ENCODE results near the gene KIF3B.

The KIF3B gene

GRCh38 chr20:32344835-32345506 is 67.5 kb downstream of the KIF3B start:
- H3K14ac ChIP-seq (ENCODE audit: low read length): no peak overlapping the region
- H3K4ac ChIP-seq (ENCODE audit: low read depth, low read length): no peak overlapping the region
- DNase-seq: no peak
- no peak overlapping the region for H3K9ac ChIP-seq (ENCODE audit: low read length)
- H2BK12ac ChIP-seq (ENCODE audit: low read length): no peak overlapping the region
- no peak overlapping the region for H4K91ac ChIP-seq (ENCODE audit: low read depth, low read length)
- no peak overlapping the region for H3K4me2 ChIP-seq (ENCODE audit: low read length)
- no peak overlapping the region for H3K23ac ChIP-seq (ENCODE audit: low read length)
- no CpG with 5 or more reads among the region's 7 CpGs for WGBS (ENCODE audit: extremely low coverage, insufficient coverage, insufficient read length)
- no peaks in the 10 kb centered on the region for H3K79me2 ChIP-seq (ENCODE audit: control insufficient read depth, insufficient read depth, low read length, poor library complexity)
- H2BK5ac ChIP-seq (ENCODE audit: low read depth, low read length, poor library complexity): no peak overlapping the region
- H3K18ac ChIP-seq (ENCODE audit: low read length): no peak overlapping the region
- H3K79me1 ChIP-seq (ENCODE audit: low read length): no peaks in the 10 kb centered on the region
- H3K27me3 ChIP-seq (ENCODE audit: insufficient read depth, low read length): no peaks in the 10 kb centered on the region
- no peak overlapping the region for H2AK5ac ChIP-seq (ENCODE audit: low read length)
- no peak overlapping the region for H2BK120ac ChIP-seq (ENCODE audit: insufficient read depth, low read length, poor library complexity)
- H3K27ac ChIP-seq (ENCODE audit: low read depth, low read length): no peak overlapping the region
- no peak overlapping the region for H3K4me3 ChIP-seq (ENCODE audit: low read depth, low read length)
- H4K8ac ChIP-seq (ENCODE audit: low read depth, low read length): no peak overlapping the region
- H3K4me1 ChIP-seq (ENCODE audit: control insufficient read depth in 1 of 2, insufficient read depth in 2 of 2, low read length in 2 of 2): no peaks in the 10 kb centered on the region
- no peaks in the 10 kb centered on the region for H3K9me3 ChIP-seq (ENCODE audit: insufficient read depth, low read depth, low read length)
- H3K36me3 ChIP-seq (ENCODE audit: control insufficient read depth in 1 of 2, insufficient read depth in 2 of 2, low read length in 2 of 2): no peaks in the 10 kb centered on the region
- H4K12ac ChIP-seq (ENCODE audit: low read depth, low read length): no peak overlapping the region
- no peak overlapping the region for H2AFZ ChIP-seq (ENCODE audit: insufficient read depth, low read length, poor library complexity)

GRCh38 chr20:32348207-32348606 is 70.8 kb downstream of the KIF3B start:
- H3K18ac ChIP-seq (ENCODE audit: low read length): no peak overlapping the region
- no peak overlapping the region for H2AFZ ChIP-seq (ENCODE audit: insufficient read depth, low read length, poor library complexity)
- no peak overlapping the region for H3K4me3 ChIP-seq (ENCODE audit: low read depth, low read length)
- no CpG with 5 or more reads among the region's 3 CpGs for WGBS (ENCODE audit: extremely low coverage, insufficient coverage, insufficient read length)
- H3K79me1 ChIP-seq (ENCODE audit: low read length): no peaks in the 10 kb centered on the region
- H3K36me3 ChIP-seq (ENCODE audit: control insufficient read depth in 1 of 2, insufficient read depth in 2 of 2, low read length in 2 of 2): no peaks in the 10 kb centered on the region
- H3K79me2 ChIP-seq (ENCODE audit: control insufficient read depth, insufficient read depth, low read length, poor library complexity): no peaks in the 10 kb centered on the region
- no peaks in the 10 kb centered on the region for H3K9me3 ChIP-seq (ENCODE audit: insufficient read depth, low read depth, low read length)
- no peak overlapping the region for H2AK5ac ChIP-seq (ENCODE audit: low read length)
- H3K9ac ChIP-seq (ENCODE audit: low read length): no peak overlapping the region
- no peaks in the 10 kb centered on the region for H3K4me1 ChIP-seq (ENCODE audit: control insufficient read depth in 1 of 2, insufficient read depth in 2 of 2, low read length in 2 of 2)
- no peak overlapping the region for H2BK12ac ChIP-seq (ENCODE audit: low read length)
- no peak overlapping the region for H3K4ac ChIP-seq (ENCODE audit: low read depth, low read length)
- H3K14ac ChIP-seq (ENCODE audit: low read length): no peak overlapping the region
- H2BK5ac ChIP-seq (ENCODE audit: low read depth, low read length, poor library complexity): no peak overlapping the region
- no peak overlapping the region for H3K4me2 ChIP-seq (ENCODE audit: low read length)
- no peaks in the 10 kb centered on the region for H3K27me3 ChIP-seq (ENCODE audit: insufficient read depth, low read length)
- H4K12ac ChIP-seq (ENCODE audit: low read depth, low read length): no peak overlapping the region
- no peak overlapping the region for H4K8ac ChIP-seq (ENCODE audit: low read depth, low read length)
- no peak for DNase-seq
- H2BK120ac ChIP-seq (ENCODE audit: insufficient read depth, low read length, poor library complexity): no peak overlapping the region
- no peak overlapping the region for H4K91ac ChIP-seq (ENCODE audit: low read depth, low read length)
- no peak overlapping the region for H3K27ac ChIP-seq (ENCODE audit: low read depth, low read length)
- H3K23ac ChIP-seq (ENCODE audit: low read length): no peak overlapping the region

GRCh38 chr20:32350421-32350820 is 73.0 kb downstream of the KIF3B start:
- no peak overlapping the region for H3K27ac ChIP-seq (ENCODE audit: low read depth, low read length)
- WGBS (ENCODE audit: extremely low coverage, insufficient coverage, insufficient read length): no CpG with 5 or more reads among the region's 3 CpGs
- H3K79me2 ChIP-seq (ENCODE audit: control insufficient read depth, insufficient read depth, low read length, poor library complexity): no peaks in the 10 kb centered on the region

GRCh38 chr20:32352121-32352720 is 74.8 kb downstream of the KIF3B start:
- Histone ChIP-seq H3K4me2 (ENCODE audit: low read length) (no peak overlapping the region), H3K27me3 (ENCODE audit: insufficient read depth, low read length) (no peaks in the 10 kb centered on the region), H2BK120ac (ENCODE audit: insufficient read depth, low read length, poor library complexity) (no peak overlapping the region), H4K8ac (ENCODE audit: low read depth, low read length) (no peak overlapping the region), H3K4me3 (ENCODE audit: low read depth, low read length) (no peak overlapping the region), H2BK5ac (ENCODE audit: low read depth, low read length, poor library complexity) (no peak overlapping the region), H3K36me3 (ENCODE audit: control insufficient read depth in 1 of 2, insufficient read depth in 2 of 2, low read length in 2 of 2) (no peaks in the 10 kb centered on the region), H4K91ac (ENCODE audit: low read depth, low read length) (no peak overlapping the region), H3K9ac (ENCODE audit: low read length) (no peak overlapping the region), H3K9me3 (ENCODE audit: insufficient read depth, low read depth, low read length) (no peaks in the 10 kb centered on the region), H3K18ac (ENCODE audit: low read length) (no peak overlapping the region), H2AFZ (ENCODE audit: insufficient read depth, low read length, poor library complexity) (no peak overlapping the region), H3K79me2 (ENCODE audit: control insufficient read depth, insufficient read depth, low read length, poor library complexity) (no peaks in the 10 kb centered on the region), H3K23ac (ENCODE audit: low read length) (no peak overlapping the region), H2BK12ac (ENCODE audit: low read length) (no peak overlapping the region), H3K27ac (ENCODE audit: low read depth, low read length) (no peak overlapping the region), H3K14ac (ENCODE audit: low read length) (no peak overlapping the region), H3K4me1 (ENCODE audit: control insufficient read depth in 1 of 2, insufficient read depth in 2 of 2, low read length in 2 of 2) (peaks cover 0 to 3% of the 10 kb centered on the region in 2 experiments), H2AK5ac (ENCODE audit: low read length) (no peak overlapping the region), H3K79me1 (ENCODE audit: low read length) (peaks cover 3% of the 10 kb centered on the region), H4K12ac (ENCODE audit: low read depth, low read length) (no peak overlapping the region), H3K4ac (ENCODE audit: low read depth, low read length) (no peak overlapping the region)
- no CpG with 5 or more reads among the region's 3 CpGs for WGBS (ENCODE audit: extremely low coverage, insufficient coverage, insufficient read length)
- no peak for DNase-seq

More at GRCh38 chr20:32350421-32350820, 73.0 kb downstream of the KIF3B start:
- Histone ChIP-seq H2BK12ac (ENCODE audit: low read length) (no peak overlapping the region), H3K9ac (ENCODE audit: low read length) (no peak overlapping the region), H2BK120ac (ENCODE audit: insufficient read depth, low read length, poor library complexity) (no peak overlapping the region), H3K23ac (ENCODE audit: low read length) (no peak overlapping the region), H4K12ac (ENCODE audit: low read depth, low read length) (no peak overlapping the region), H2BK5ac (ENCODE audit: low read depth, low read length, poor library complexity) (no peak overlapping the region), H2AK5ac (ENCODE audit: low read length) (no peak overlapping the region), H3K27me3 (ENCODE audit: insufficient read depth, low read length) (no peaks in the 10 kb centered on the region), H3K4ac (ENCODE audit: low read depth, low read length) (no peak overlapping the region), H3K4me3 (ENCODE audit: low read depth, low read length) (no peak overlapping the region), H3K18ac (ENCODE audit: low read length) (no peak overlapping the region), H4K8ac (ENCODE audit: low read depth, low read length) (no peak overlapping the region), H2AFZ (ENCODE audit: insufficient read depth, low read length, poor library complexity) (no peak overlapping the region), H4K91ac (ENCODE audit: low read depth, low read length) (no peak overlapping the region), H3K36me3 (ENCODE audit: control insufficient read depth in 1 of 2, insufficient read depth in 2 of 2, low read length in 2 of 2) (no peaks in the 10 kb centered on the region), H3K4me2 (ENCODE audit: low read length) (no peak overlapping the region), H3K79me1 (ENCODE audit: low read length) (no peaks in the 10 kb centered on the region), H3K14ac (ENCODE audit: low read length) (no peak overlapping the region), H3K4me1 (ENCODE audit: control insufficient read depth in 1 of 2, insufficient read depth in 2 of 2, low read length in 2 of 2) (peaks cover 0 to 3% of the 10 kb centered on the region in 2 experiments), H3K9me3 (ENCODE audit: insufficient read depth, low read depth, low read length) (no peaks in the 10 kb centered on the region)
- DNase-seq: no peak
